Stimulated activated naive CD8-positive, alpha-beta T cell treated with anti-CD3 and anti-CD28 coated beads, Interleukin-15, amount 100 ng/mL, for 72 hours (primary cell): ENCODE data around the gene VWA5B2.
"Not testable (repeated sequence)": the region's sequence is repeated elsewhere in the genome, so short reads cannot be mapped to it uniquely, and the experiment has no call there.

Experiments used
- ATAC-seq: fragments of 150-1000 bp; cut with Tn5 transposase; 2 replicates; pipeline ENCODE4 v1.10.0; 2021; ENCODE audit warnings: mild to moderate bottlenecking, moderate library complexity
- DNase-seq, 2 donors: peaks; one replicate each; pipeline ENCODE4 v3.0.0; 2021 to 2022
- H3K27ac Mint-ChIP-seq, 2 donors: one replicate each; pipeline ENCODE4 v1.8.0; 2022; ENCODE audit warnings: mild to moderate bottlenecking in 2 of 2, mixed read lengths in 2 of 2, moderate library complexity in 2 of 2
- H3K27me3 Mint-ChIP-seq: one replicate; pipeline ENCODE4 v1.8.0; 2022; ENCODE audit warnings: mixed read lengths
- H3K4me1 Mint-ChIP-seq: one replicate; pipeline ENCODE4 v1.8.0; 2022; ENCODE audit warnings: mild to moderate bottlenecking, mixed read lengths
- H3K4me3 Mint-ChIP-seq, 2 donors: one replicate each; pipeline ENCODE4 v1.8.0; 2022; ENCODE audit warnings: mild to moderate bottlenecking in 2 of 2, mixed read lengths in 2 of 2, moderate library complexity in 1 of 2
- H3K9me3 Mint-ChIP-seq, 2 donors: one replicate each; pipeline ENCODE4 v1.8.0; 2022; ENCODE audit warnings: mixed read lengths in 2 of 2

Gene VWA5B2

DNA sequence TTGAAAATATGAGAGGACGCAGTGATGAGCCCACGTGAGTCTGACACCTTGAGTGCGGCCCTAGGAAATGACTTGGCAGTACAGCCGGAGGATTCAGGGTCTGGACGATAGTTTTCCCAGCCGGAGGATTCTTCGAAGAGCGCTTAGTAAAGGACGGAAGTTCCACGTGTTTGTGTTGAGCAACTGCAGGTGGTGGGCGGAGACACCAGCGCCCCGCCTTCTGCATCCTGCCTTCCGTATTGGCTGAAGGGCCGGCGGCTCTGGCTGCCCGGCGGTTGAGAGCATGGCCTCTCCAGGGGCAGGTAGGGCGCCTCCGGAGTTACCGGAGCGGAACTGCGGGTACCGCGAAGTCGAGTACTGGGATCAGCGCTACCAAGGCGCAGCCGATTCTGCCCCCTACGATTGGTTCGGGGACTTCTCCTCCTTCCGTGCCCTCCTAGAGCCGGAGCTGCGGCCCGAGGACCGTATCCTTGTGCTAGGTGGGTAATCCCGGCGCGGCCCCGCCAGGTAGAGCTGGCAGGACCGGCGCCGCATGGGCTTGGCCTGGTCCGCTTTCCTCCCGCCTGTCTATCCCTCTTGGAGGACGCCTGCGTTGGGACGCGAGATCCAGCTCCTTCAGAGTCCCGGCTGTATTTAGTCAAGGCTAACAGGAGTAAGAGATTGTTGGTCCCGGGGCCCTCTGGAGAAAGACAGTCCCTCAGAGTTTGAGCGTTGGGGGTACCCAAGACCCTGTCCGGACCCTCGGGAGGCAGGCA, 20.2 kb downstream of the VWA5B2 start, which contains the start of gene EEF1AKMT4:
TSS of gene EEF1AKMT4 (plus strand) at position 261 of the 755 bp plus-strand sequence. CDS start at position 284, 23 bp downstream.
- peak within 1 kb of the TSS; percentile 99 for H3K27ac Mint-ChIP-seq
- H3K4me3 Mint-ChIP-seq, result peak within 1 kb of the TSS; percentile 98 to 99
- DNase-seq (peak; percentile 96 to 99), ATAC-seq (peak; percentile 94)
- no peaks in the 10 kb centered on the region for H3K9me3 Mint-ChIP-seq
- H3K4me1 Mint-ChIP-seq, result peaks cover 26% of the 10 kb centered on the region
- H3K27me3 Mint-ChIP-seq, result no peaks in the 10 kb centered on the region

DNA sequence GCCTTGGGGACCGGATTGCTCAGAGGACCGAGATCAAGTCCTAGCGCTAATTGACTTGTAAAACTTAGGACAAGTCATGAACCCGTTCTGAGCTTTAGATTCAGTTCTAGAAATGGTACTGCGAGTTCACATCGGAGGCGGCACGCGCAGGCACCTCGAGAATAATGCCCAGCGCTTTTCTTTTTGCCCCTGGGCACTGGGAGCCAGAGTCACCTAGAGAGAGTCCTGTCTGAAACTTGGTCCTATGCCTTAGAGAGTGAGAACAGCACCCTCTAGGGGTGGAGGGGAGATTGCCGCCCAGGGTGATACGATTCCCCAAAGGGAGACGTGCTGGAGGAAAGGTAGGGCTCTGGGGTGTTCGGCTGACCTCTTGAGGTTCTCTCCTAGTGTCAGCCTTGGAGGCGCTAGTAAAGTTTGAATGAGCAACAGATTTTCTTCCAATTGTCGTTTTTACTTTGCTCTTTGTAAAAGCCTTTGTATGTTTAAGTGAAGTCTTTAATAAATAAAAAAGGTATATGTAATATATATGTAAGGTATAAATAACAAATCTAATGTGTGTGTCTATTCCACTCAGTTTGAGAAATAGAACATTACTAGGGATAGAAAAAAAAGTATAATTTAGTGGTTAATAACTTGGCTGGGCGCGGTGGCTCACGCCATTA, 20.9 kb downstream of the VWA5B2 start:
- no peaks in the 10 kb centered on the region for H3K27me3 Mint-ChIP-seq
- DNase-seq (peak; percentile 89 to 90), ATAC-seq (peak; percentile 74)
- no peaks in the 10 kb centered on the region for H3K9me3 Mint-ChIP-seq
- peaks cover 30% of the 10 kb centered on the region for H3K4me1 Mint-ChIP-seq
- H3K4me3 Mint-ChIP-seq, result peak overlapping the region; percentile 98 to 99
- peak overlapping the region; percentile 77 to 99 for H3K27ac Mint-ChIP-seq

DNA sequence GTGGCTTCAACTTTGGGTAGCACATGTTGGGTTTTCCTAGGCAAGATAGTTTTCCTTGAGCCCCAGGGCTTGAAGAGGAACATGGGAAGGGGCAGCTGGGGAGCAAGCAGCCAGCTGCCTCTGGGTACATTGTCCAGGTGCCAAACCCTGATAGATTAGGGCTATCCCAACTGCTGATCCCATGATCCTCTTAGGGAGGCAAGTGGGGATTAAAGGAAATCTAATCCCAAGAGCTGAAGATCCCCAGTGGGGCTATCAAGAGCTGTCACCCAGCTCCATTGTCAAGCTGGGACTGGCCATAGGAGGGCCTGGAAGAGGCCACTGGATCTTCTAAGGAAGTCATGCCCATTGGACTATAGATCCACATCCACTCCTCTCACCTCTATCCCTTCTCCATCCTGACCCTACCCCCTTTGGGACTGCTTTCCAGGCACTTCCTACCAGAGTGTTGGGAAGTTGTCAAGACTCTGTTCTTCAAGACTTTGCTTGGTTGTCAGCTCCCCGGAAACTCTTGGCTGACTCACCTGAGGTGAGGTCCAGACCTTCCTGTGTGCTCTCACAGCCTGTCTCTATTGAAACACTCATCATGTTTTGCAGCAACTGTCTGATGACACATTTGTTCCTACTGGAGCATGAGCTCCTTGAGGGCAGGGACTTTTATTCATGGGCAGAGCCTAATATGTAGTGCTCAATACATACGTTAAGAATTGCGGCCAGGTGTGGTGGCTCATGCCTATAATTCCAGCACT, 26.1 kb downstream of the VWA5B2 start:
- H3K9me3 Mint-ChIP-seq, result no peaks in the 10 kb centered on the region

DNA sequence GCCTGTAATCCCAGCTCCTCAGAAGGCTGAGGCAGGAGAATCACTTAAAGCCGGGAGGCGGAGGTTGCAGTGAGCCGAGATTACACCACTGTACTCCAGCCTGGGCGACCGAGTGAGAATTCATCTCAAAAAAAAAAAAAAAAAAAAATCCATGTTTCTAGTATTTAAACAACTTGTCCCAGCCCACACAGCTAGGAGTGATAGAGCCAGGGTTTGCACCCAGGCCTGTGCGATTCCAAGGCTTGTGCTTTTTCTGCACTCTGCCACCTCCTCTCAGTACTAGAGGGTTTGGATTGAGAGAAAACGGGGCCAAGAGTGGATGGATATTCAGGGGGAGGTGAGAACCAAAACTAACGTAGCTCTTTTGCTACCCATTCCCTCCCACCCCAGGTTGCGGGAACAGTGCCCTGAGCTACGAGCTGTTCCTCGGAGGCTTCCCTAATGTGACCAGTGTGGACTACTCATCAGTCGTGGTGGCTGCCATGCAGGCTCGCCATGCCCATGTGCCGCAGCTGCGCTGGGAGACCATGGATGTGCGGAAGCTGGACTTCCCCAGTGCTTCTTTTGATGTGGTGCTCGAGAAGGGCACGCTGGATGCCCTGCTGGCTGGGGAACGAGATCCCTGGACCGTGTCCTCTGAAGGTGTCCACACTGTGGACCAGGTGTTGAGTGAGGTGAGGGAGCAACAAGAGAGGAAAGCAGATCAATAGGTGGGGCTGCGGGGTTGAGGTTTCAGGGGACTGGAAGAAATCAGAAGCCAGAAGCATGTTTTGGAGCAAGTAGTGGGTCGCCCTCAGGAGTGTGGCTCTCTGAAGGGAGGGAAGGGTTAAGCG, 27.9 kb downstream of the VWA5B2 start:
- H3K9me3 Mint-ChIP-seq, result no peaks in the 10 kb centered on the region
- H3K27me3 Mint-ChIP-seq, result peaks cover 38% of the 10 kb centered on the region
- no peak for ATAC-seq
- H3K27ac Mint-ChIP-seq, result no peak overlapping the region
- peaks cover 27% of the 10 kb centered on the region for H3K4me1 Mint-ChIP-seq
- H3K4me3 Mint-ChIP-seq, result no peak overlapping the region
- no peak for DNase-seq

More for the DNA sequence above, 26.1 kb downstream of the VWA5B2 start:
- Mint-ChIP-seq H3K4me3 (no peak overlapping the region), H3K27me3 (peaks cover 21% of the 10 kb centered on the region), H3K4me1 (peaks cover 18% of the 10 kb centered on the region), H3K27ac (peak overlapping the region in 1 of 2 donors; percentile 9)
- ATAC-seq (peak; percentile 61), DNase-seq (peak in 1 of 2 donors; percentile 31)

DNA sequence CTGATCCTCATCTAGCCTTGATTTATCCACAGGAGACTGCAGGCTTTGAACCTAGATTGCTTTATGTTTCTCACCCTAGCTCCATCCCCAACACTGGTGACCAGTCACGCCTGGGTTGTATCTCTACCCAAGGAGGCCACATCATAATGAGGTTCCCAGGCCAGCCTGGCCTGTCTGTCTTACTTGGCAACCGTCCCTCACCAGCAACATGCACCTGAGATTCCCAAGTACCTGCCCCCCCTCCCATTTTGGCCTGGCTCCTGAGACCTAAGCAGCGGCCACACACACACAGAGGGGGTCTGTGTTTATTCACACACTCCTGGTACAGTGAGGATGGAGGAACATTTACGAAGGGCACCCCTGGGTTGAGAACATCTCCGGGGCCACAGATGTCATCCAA, 29.5 kb downstream of the VWA5B2 start:
- Mint-ChIP-seq H3K27me3 (peaks cover 54% of the 10 kb centered on the region), H3K4me3 (peak overlapping the region in 1 of 2 donors; percentile 78), H3K4me1 (peaks cover 37% of the 10 kb centered on the region), H3K27ac (no peak overlapping the region), H3K9me3 (no peaks in the 10 kb centered on the region)
- DNase-seq, result no peak
- no peak for ATAC-seq

DNA sequence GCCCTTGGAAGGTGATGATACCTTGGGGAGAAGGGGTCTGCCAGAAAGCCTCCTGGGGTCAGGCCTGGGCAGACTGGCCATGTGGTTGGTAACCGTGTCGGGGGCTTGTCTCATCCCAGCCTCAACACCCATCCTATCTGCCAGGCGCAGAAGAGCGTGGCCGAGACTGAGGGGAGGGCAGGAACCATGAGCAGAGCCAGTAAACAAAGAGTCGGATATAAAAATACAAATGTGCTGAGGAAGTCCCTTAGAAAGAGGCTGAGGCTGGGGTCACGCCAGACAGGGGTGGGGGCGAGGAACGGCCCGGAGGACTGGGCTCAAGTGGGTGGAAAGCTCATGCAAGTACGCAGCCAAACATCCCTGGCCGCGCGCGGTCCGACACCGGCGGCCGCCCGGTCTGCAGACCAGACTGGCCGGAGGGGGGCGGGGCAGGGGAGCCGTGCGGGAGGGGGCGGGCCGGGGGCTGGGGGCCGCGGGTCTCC, 30.1 kb downstream of the VWA5B2 start:
- H3K27ac Mint-ChIP-seq, result peak overlapping the region in 1 of 2 donors; percentile 72

DNA sequence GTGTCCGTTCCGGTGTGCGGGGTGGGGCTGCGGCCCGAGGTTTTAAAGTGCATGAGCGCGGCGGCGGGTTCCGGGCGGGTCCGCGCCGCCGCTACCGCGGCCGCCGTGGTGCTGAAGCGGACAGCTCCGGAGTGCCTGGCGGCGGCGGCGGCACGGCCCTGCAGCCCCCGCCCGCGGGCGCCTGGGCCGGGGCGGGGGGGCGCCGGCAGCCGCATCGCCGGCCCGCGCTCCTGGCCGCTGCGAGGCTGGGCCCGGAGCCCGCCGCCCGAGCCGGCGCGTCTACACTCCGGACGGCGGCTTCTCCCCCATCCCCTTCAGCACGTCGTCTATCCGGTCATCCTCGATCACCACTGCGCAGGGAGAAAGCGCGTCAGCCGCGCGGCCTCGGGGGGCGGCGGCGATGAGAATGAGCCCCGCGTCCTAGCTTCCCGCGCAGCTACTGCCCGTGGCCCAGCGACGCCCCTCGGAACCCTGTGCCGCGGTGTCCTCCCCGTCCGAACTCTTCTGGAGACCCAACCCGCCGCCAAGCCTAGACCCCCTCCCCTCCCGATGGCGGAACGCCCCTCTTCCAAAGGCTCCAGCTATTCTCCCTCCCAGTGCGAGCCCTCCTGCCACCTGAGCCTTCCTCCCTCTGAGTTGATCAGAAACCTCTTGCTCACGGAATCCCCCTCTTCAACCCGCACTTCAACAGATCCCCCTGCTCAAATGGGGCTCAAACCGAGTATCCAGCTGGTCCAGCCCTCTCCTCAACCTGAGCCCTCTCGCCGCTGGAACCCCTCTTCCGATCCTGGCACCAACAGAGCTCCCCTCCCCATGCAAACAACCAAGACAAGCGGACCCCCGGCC, 30.7 kb downstream of the VWA5B2 start:
- peak; percentile 50 for ATAC-seq
- peak; percentile 33 to 36 for DNase-seq
- H3K9me3 Mint-ChIP-seq, result no peaks in the 10 kb centered on the region
- peak overlapping the region; percentile 69 to 85 for H3K4me3 Mint-ChIP-seq
- peaks cover 34% of the 10 kb centered on the region for H3K4me1 Mint-ChIP-seq
- H3K27ac Mint-ChIP-seq, result peak overlapping the region in 1 of 2 donors; percentile 1
- H3K27me3 Mint-ChIP-seq, result peaks cover 64% of the 10 kb centered on the region

More for the DNA sequence above, 30.1 kb downstream of the VWA5B2 start:
- Mint-ChIP-seq H3K27me3 (peaks cover 57% of the 10 kb centered on the region), H3K4me3 (peak overlapping the region; percentile 73 to 78), H3K4me1 (peaks cover 37% of the 10 kb centered on the region), H3K9me3 (no peaks in the 10 kb centered on the region)
- DNase-seq (no peak), ATAC-seq (no peak)

DNA sequence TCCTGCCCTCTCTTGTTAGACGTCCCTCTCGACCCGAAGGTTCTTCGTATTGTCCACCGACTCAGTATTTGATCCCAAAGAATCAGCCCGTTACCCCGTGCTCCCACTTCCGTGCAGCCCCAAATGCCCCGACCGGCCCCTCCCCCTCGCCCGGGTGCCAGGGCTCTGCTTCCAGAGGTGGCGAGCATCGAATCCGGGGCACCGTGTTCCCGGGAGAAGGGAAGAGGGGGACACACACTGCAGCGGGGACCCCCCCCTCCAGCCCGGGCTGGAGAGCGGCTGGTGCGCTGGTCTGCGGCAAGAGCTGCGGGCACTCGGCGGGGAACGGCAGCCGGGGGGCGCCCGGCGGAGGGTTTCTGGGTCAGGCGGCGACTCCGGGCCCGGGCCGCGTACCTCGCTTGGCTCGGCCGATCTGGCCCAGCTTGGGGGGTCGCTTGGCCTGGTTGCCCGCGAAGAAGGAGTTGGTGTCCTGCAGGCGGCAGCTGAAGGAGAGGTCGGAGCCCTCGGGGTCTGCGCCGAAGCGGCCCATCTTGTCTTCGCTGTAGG, 31.4 kb downstream of the VWA5B2 start:
- H3K9me3 Mint-ChIP-seq, result no peaks in the 10 kb centered on the region
- peak in 1 of 2 donors; percentile 22 for DNase-seq
- peak overlapping the region; percentile 82 to 85 for H3K4me3 Mint-ChIP-seq
- H3K4me1 Mint-ChIP-seq, result peaks cover 27% of the 10 kb centered on the region
- peak overlapping the region in 1 of 2 donors; percentile 1 for H3K27ac Mint-ChIP-seq
- peak; percentile 8 for ATAC-seq
- peaks cover 68% of the 10 kb centered on the region for H3K27me3 Mint-ChIP-seq

DNA sequence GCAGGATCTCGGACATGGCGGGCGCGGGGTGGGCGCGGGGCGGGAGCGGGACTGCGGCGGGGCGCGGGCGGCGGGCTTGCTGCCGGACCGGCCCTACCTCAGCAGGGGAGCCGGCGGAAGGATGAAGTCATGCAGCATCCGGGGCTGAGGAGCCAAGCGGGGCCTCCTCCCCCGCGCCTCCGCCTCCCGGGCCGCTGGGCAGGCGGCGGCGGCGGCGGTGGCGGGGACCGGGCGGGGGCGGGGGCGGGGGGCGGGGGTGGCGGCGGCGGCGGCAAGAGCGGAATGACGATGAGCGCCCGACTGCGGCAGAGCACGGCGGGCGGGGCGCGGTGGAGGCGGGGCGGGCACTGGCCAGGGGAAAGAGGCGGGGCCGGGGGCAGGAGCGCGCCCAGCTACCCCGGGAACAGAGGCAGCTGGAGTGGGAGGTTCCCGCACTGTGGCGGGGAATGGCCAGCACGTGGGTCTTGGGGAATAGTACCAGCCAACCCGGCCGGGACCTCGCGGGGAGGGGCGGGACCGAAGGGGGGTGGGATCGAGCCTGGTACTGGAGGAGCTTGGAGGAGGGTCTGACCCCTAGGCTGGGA, 32.0 kb downstream of the VWA5B2 start, which contains the start of gene CAMK2N2:
TSS of gene CAMK2N2 (minus strand) at position 284 of the 584 bp plus-strand sequence. CDS start at position 16, 268 bp downstream.
- peak; percentile 72 for ATAC-seq
- Mint-ChIP-seq H3K27ac (peak within 1 kb of the TSS in 1 of 2 donors; percentile 1), H3K4me3 (peak within 1 kb of the TSS; percentile 82 to 85), H3K9me3 (no peaks in the 10 kb centered on the region), H3K27me3 (peaks cover 72% of the 10 kb centered on the region), H3K4me1 (peaks cover 26% of the 10 kb centered on the region)
- peak; percentile 43 to 59 for DNase-seq

DNA sequence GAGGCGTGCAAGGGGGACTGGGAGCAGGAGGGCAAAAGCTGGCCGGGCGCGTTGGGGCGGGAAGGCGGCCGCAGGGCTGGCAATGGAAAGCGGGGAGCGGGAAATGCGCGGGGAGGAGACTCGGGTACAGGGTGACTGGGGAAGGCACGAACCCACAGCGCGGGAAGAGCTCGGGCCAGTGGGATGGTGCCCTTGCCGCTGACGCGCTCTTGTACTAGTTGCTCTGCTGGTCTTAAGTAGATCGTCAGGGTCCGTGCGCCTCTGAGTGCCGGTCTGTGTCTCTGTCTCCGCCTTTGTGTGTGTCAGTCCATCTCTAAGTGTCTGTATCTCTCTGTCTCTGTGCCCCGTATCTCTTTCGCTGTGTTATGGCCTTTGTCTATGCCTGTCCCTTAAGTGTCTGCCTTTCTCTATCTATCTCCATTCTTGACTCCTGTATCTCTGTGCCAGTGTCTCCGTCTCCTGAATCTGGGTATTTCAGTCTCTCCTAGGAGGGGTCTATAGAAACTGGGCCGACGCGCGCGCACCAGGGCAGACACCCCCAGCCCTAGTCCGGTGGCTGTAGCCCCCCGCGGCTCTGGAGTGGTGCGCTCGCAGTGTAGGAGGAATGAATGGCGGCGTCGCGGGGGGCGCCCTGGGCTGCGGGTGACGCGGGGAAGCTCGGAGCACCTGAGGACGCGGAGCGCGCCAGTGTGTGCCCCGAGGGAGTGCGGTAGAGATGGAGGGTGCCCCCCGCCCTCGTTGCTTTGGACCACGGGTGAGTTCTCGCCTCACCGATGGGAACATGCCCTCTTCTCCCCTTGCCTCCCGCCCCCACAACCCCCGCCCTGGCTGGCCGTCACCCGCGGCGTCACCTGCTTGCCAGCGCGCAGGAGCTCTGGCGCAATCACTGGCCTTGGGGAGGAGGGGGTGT, 32.7 kb downstream of the VWA5B2 start:
- no peaks in the 10 kb centered on the region for H3K9me3 Mint-ChIP-seq
- no peak overlapping the region for H3K27ac Mint-ChIP-seq
- no peak for DNase-seq
- peaks cover 26% of the 10 kb centered on the region for H3K4me1 Mint-ChIP-seq
- peaks cover 77% of the 10 kb centered on the region for H3K27me3 Mint-ChIP-seq
- peak; percentile 21 for ATAC-seq
- H3K4me3 Mint-ChIP-seq, result peak overlapping the region; percentile 82 to 85

DNA sequence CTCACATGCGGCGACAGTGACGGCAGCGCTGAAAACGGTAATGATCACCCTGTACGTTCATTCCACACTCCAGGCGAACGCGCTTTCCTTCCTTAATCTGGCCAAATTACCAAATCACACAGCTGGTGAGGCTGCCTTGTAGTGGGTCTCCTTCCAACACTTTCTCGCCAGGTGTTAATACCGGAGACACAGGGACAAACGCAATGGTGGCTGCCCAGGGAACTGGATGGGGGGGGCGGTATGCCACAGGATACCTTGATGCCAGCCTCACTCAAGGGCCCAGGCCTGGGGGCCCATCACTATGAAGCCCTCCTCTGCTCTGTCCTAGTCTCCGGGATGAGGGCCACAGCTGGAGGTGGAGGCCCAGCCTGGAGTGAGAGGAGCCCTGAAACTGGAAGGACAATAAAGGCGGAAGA, 33.4 kb downstream of the VWA5B2 start:
- ATAC-seq (no peak), DNase-seq (no peak)
- H3K4me3 Mint-ChIP-seq, result peak overlapping the region; percentile 82 to 85
- H3K27me3 Mint-ChIP-seq, result peaks cover 84% of the 10 kb centered on the region
- no peak overlapping the region for H3K27ac Mint-ChIP-seq
- H3K9me3 Mint-ChIP-seq, result no peaks in the 10 kb centered on the region
- peaks cover 26% of the 10 kb centered on the region for H3K4me1 Mint-ChIP-seq

DNA sequence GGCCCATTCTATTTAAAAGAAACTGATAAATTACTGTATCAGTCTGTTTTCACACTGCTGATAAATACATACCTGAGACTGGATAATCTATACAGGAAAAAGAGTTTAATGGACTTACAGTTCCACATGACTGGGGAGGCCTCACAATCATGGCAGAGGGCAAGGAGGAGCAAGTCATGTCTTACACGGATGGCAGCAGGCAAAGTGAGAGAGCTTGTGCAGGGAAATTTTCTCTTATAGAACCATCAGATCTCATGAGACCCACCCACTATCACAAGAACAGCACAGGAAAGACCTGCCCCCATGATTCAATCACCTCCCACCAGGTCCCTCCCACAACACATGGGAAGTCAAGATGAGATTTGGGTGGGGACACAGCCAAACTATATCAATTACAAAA, 37.9 kb downstream of the VWA5B2 start:
- H3K4me3 Mint-ChIP-seq, H3K27ac Mint-ChIP-seq, DNase-seq, ATAC-seq, H3K9me3 Mint-ChIP-seq: not testable (repeated sequence)
- H3K27me3 Mint-ChIP-seq, result peaks cover 84% of the 10 kb centered on the region
- H3K4me1 Mint-ChIP-seq, result peaks cover 10% of the 10 kb centered on the region
